Mucosa of descending colon (tissue), 3 donors: ENCODE data around the gene CLNS1A. TPM values are rescaled to one million over a fixed set of nuclear protein-coding genes. Genes with fewer than 3 reads are reported as not detected.

Experiments used
- ATAC-seq: fragments of 200-7000 bp; cut with Tn5 transposase; one replicate; pipeline ENCODE4 v1.9.1; 2020; ENCODE audit warnings: mild to moderate bottlenecking, moderate library complexity
- DNase-seq, 3 donors: peaks; one replicate each; pipeline ENCODE4 v3.0.0-alpha.2; 2020
- H3K36me3 ChIP-seq: fragments of 200-600 bp; one replicate; pipeline ENCODE4 v1.8.0; 2021; ENCODE audit warnings: low read depth, mild to moderate bottlenecking
- H3K4me1 ChIP-seq: fragments of 200-600 bp; one replicate; pipeline ENCODE4 v1.8.0; 2021; ENCODE audit warnings: low read depth, mild to moderate bottlenecking
- H3K4me3 ChIP-seq: fragments of 200-600 bp; one replicate; pipeline ENCODE4 v1.8.0; 2021; ENCODE audit warnings: mild to moderate bottlenecking
- H3K9me3 ChIP-seq: fragments of 200-600 bp; one replicate; pipeline ENCODE4 v1.8.0; 2021; ENCODE audit warnings: mild to moderate bottlenecking
- CTCF ChIP-seq: fragments of 200-600 bp; IDR thresholded peaks from one replicate; pipeline ENCODE4 v1.8.0; 2022; ENCODE audit warnings: antibody characterized with exemption, mild to moderate bottlenecking
- intact Hi-C, 2 donors: fragments of 100-400 bp; cut with DNase I in 1 of 2; cut with micrococcal nuclease in 1 of 2; formaldehyde crosslinking; loops; one replicate each; pipeline versions ENCODE4 v1.11.0 to v1.11.1; 2022; cut with DNase I, micrococcal nuclease
- total RNA-seq, 3 donors: library from RNA; stranded (reverse); fragmentation: NEBNext Ultra II Directional in 2 of 3; extraction: Animal tissue kit (Norgen Biotek cat#: 25700) in 2 of 3; gene quantifications; one replicate each; pipeline versions ENCODE4 v1.2.1 to v1.2.4, GENCODE V29; 2021 to 2023
- donor health status: DM: no; HTN: no; CAD: no; lungs with moderate emphysema.
- donor health status: DM: no; HTN: no; CAD: no.
- donor health status: DM: no; HTN: yes; CAD: no.

CLNS1A gene
- total RNA-seq, 3 donors from 2014 or later, result 61.2 to 82.4 (median 78.9) TPM

GRCh38 chr11:77596626-77597025 is 41.0 kb downstream of the CLNS1A start:
- TF ChIP-seq CTCF, result no peak
- H3K4me1 ChIP-seq, result peaks cover 2% of the 10 kb centered on the region
- H3K9me3 ChIP-seq, result no peaks in the 10 kb centered on the region
- H3K36me3 ChIP-seq, result no peaks in the 10 kb centered on the region
- ATAC-seq, result no peak
- H3K4me3 ChIP-seq, result no peak overlapping the region
- intact Hi-C loops, result no loop called here
- DNase-seq, result no peak

GRCh38 chr11:77593883-77594282 is 43.7 kb downstream of the CLNS1A start:
- intact Hi-C loops, result no loop called here
- H3K36me3 ChIP-seq, result no peaks in the 10 kb centered on the region
- DNase-seq (no peak), ATAC-seq (no peak)
- peaks cover 6% of the 10 kb centered on the region for H3K4me1 ChIP-seq
- H3K4me3 ChIP-seq, result no peak overlapping the region
- TF ChIP-seq CTCF, result no peak
- no peaks in the 10 kb centered on the region for H3K9me3 ChIP-seq

GRCh38 chr11:77592727-77593126 is 44.9 kb downstream of the CLNS1A start:
- no peak for TF ChIP-seq CTCF
- ATAC-seq (no peak), DNase-seq (no peak)
- intact Hi-C loops, result no loop called here
- no peak overlapping the region for H3K4me3 ChIP-seq
- no peaks in the 10 kb centered on the region for H3K9me3 ChIP-seq
- peaks cover 11% of the 10 kb centered on the region for H3K4me1 ChIP-seq
- no peaks in the 10 kb centered on the region for H3K36me3 ChIP-seq

- TF ChIP-seq CTCF, result no peak
- Histone ChIP-seq H3K4me3 (peak overlapping the region; percentile 31), H3K9me3 (no peaks in the 10 kb centered on the region), H3K4me1 (peaks cover 11% of the 10 kb centered on the region), H3K36me3 (no peaks in the 10 kb centered on the region)
- intact Hi-C loops, result no loop called here
- ATAC-seq (peak; percentile 68), DNase-seq (peak in 1 of 3 donors; percentile 60)
Observed at GRCh38 chr11:77590194-77590782, 47.3 kb downstream of the CLNS1A start.

GRCh38 chr11:77589521-77590193 is 47.9 kb downstream of the CLNS1A start, which contains the start of gene AQP11:
TSS of gene AQP11 (plus strand) at chr11:77589953. CDS start at chr11:77589993, 40 bp downstream.
- intact Hi-C loops, result no loop called here
- Histone ChIP-seq H3K4me3 (peak within 1 kb of the TSS; percentile 31), H3K9me3 (no peaks in the 10 kb centered on the region), H3K4me1 (peaks cover 11% of the 10 kb centered on the region), H3K36me3 (no peaks in the 10 kb centered on the region)
- no peak for TF ChIP-seq CTCF
- ATAC-seq, result peak; percentile 94
- DNase-seq, result peak; percentile 93 to 97 (median 96)
